Measurements from ENCODE around the gene GPR37L1.

GPR37L1 gene

GRCh38 chr1:202093858-202094257 lies 28.9 kb upstream of the GPR37L1 start:
- Histone ChIP-seq H3K27ac (replicated peaks) (no peak overlapping the region), H3K27me3 (ENCODE audit: insufficient read depth, poor library complexity, severe bottlenecking) (no peaks in the 10 kb centered on the region), H3K4me3 (replicated peaks; ENCODE audit: insufficient read depth, low read length) (no peak overlapping the region)
- TF ChIP-seq GABPA (IDR thresholded peaks at IDR 0.05; ENCODE audit: low read depth) (no peak), REST (IDR thresholded peaks at IDR 0.05; ENCODE audit: insufficient replicate concordance, low read depth) (no peak), CTCF (IDR thresholded peaks at IDR 0.05; ENCODE audit: insufficient read depth, low read length) (no peak), POLR2AphosphoS5 (IDR thresholded peaks at IDR 0.05; ENCODE audit: low read depth) (no peak), SPI1 (IDR thresholded peaks at IDR 0.05; ENCODE audit: borderline replicate concordance, low read depth) (no peak)
- DNase-seq (ENCODE audit: low read depth in 1 of 2, low spot score in 1 of 2) = no peak

GRCh38 chr1:202101184-202101583 lies 21.5 kb upstream of the GPR37L1 start:
- no peak for TF ChIP-seq REST (IDR thresholded peaks at IDR 0.05; ENCODE audit: insufficient replicate concordance, low read depth)
- TF ChIP-seq POLR2AphosphoS5 (IDR thresholded peaks at IDR 0.05; ENCODE audit: low read depth) = no peak
- TF ChIP-seq CTCF (IDR thresholded peaks at IDR 0.05; ENCODE audit: insufficient read depth, low read length) = no peak
- DNase-seq (ENCODE audit: low read depth in 1 of 2, low spot score in 1 of 2) = no peak
- Histone ChIP-seq H3K4me3 (replicated peaks; ENCODE audit: insufficient read depth, low read length) (no peak overlapping the region), H3K27me3 (ENCODE audit: insufficient read depth, poor library complexity, severe bottlenecking) (no peaks in the 10 kb centered on the region), H3K27ac (replicated peaks) (no peak overlapping the region)

GRCh38 chr1:202104073-202104472 lies 18.6 kb upstream of the GPR37L1 start:
- DNase-seq (ENCODE audit: low read depth in 1 of 2, low spot score in 1 of 2) = no peak
- no peaks in the 10 kb centered on the region for H3K27me3 ChIP-seq (ENCODE audit: insufficient read depth, poor library complexity, severe bottlenecking)
- H3K4me3 ChIP-seq (replicated peaks; ENCODE audit: insufficient read depth, low read length) = no peak overlapping the region
- TF ChIP-seq GABPA (IDR thresholded peaks at IDR 0.05; ENCODE audit: low read depth) (no peak), CTCF (IDR thresholded peaks at IDR 0.05; ENCODE audit: insufficient read depth, low read length) (no peak), SPI1 (IDR thresholded peaks at IDR 0.05; ENCODE audit: borderline replicate concordance, low read depth) (no peak), REST (IDR thresholded peaks at IDR 0.05; ENCODE audit: insufficient replicate concordance, low read depth) (no peak), POLR2AphosphoS5 (IDR thresholded peaks at IDR 0.05; ENCODE audit: low read depth) (no peak)
- no peak overlapping the region for H3K27ac ChIP-seq (replicated peaks)
